T-helper 2 cell (primary cell): ENCODE measurements around the gene PSMC5.

Experiments
- DNase-seq, 5 experiments: peaks; one replicate each; pipeline versions ENCODE4 v3.0.0 to v3.0.0-alpha.2; 2012 to 2022

The PSMC5 gene

GRCh38 chr17:63821804-63822203 lies 5.4 kb upstream of the PSMC5 start:
- no peak for DNase-seq

- DNase-seq: no peak
Measured at GRCh38 chr17:63822537-63822936, 4.7 kb upstream of the PSMC5 start.

GRCh38 chr17:63823659-63824331 lies 3.4 kb upstream of the PSMC5 start:
- peak in 1 of 5 experiments; percentile 37 for DNase-seq

- DNase-seq: no peak
Measured at GRCh38 chr17:63824362-63824761, 2.9 kb upstream of the PSMC5 start.

GRCh38 chr17:63826468-63827001 lies 696 bp upstream of the PSMC5 start:
- no peak for DNase-seq

GRCh38 chr17:63827801-63828221 lies 580 bp downstream of the PSMC5 start:
- no peak for DNase-seq

- DNase-seq: no peak
Measured at GRCh38 chr17:63828936-63829335, 1.7 kb downstream of the PSMC5 start.

GRCh38 chr17:63830278-63830677 lies 3.0 kb downstream of the PSMC5 start:
- no peak for DNase-seq

GRCh38 chr17:63830904-63831491 lies 3.8 kb downstream of the PSMC5 start:
- no peak for DNase-seq

- peak in 1 of 5 experiments; percentile 61 for DNase-seq
Measured at GRCh38 chr17:63831505-63831904, 4.3 kb downstream of the PSMC5 start.

- DNase-seq: no peak
Measured at GRCh38 chr17:63832014-63832413, 4.8 kb downstream of the PSMC5 start.

GRCh38 chr17:63832455-63832854 lies 5.2 kb downstream of the PSMC5 start:
- DNase-seq: no peak

GRCh38 chr17:63833026-63833740 lies 6.0 kb downstream of the PSMC5 start:
- DNase-seq: no peak

- DNase-seq: no peak
Measured at GRCh38 chr17:63833741-63834373, 6.6 kb downstream of the PSMC5 start.

GRCh38 chr17:63834431-63835166 lies 7.4 kb downstream of the PSMC5 start:
- DNase-seq: peak in 4 of 5 experiments; percentile 31 to 77 (median 50)

GRCh38 chr17:63835167-63835720 lies 8.0 kb downstream of the PSMC5 start:
- DNase-seq: no peak

GRCh38 chr17:63836811-63837210 lies 9.6 kb downstream of the PSMC5 start:
- DNase-seq: no peak

GRCh38 chr17:63837480-63837879 lies 10.2 kb downstream of the PSMC5 start:
- no peak for DNase-seq

GRCh38 chr17:63837962-63838600 lies 10.8 kb downstream of the PSMC5 start:
- no peak for DNase-seq

- DNase-seq: no peak
Measured at GRCh38 chr17:63838631-63839171, 11.5 kb downstream of the PSMC5 start.
